OCI-LY7 (cell line): ENCODE data around the gene PSMA3. TPM values are rescaled to one million over a fixed set of nuclear protein-coding genes. Genes with fewer than 3 reads are reported as not detected.

Experiments
- BruUV-seq: library from RNA; stranded (reverse); fragments of 400-500 nt; replicated peaks from 2 replicates; lab custom pipeline; 2021; lab: Mats Ljungman, UMichigan
- CTCF ChIA-PET: fragments of 300-600 bp; sonication (Branson Sonifier 250); formaldehyde crosslinking; loops from one replicate; lab custom pipeline; 2022; ENCODE audit warnings: antibody characterized with exemption; ENCODE audit not compliant: unreplicated experiment; lab: Charles Lee
- POLR2A ChIA-PET: fragments of 300-600 bp; sonication (Branson Sonifier 250); formaldehyde crosslinking; loops from one replicate; lab custom pipeline; 2022; ENCODE audit warnings: antibody characterized with exemption; lab: Charles Lee
- DNase-seq: peaks from one replicate; pipeline ENCODE4 v3.0.0-alpha.2; 2015; ENCODE audit warnings: low spot score
- H2AFZ ChIP-seq: fragments of 200-600 bp; sonication (generic), shearing (Covaris generic); 2 replicates; pipeline ENCODE4 v1.6.1; 2014; ENCODE audit warnings: mild to moderate bottlenecking, antibody characterized with exemption, low read length, moderate library complexity
- H3K27ac ChIP-seq: fragments of 200-600 bp; sonication (generic); 2 replicates; pipeline ENCODE4 v1.5.1; 2014; ENCODE audit warnings: mixed run types, low read depth, mild to moderate bottlenecking, moderate library complexity, low read length, inconsistent platforms; ENCODE audit not compliant: poor library complexity, severe bottlenecking
- H3K36me3 ChIP-seq: fragments of 200-600 bp; sonication (generic); 2 replicates; pipeline ENCODE4 v1.6.1; 2014; ENCODE audit warnings: mild to moderate bottlenecking, antibody characterized with exemption, low read length, moderate library complexity, mixed read lengths; ENCODE audit not compliant: insufficient read depth
- H3K4me1 ChIP-seq: fragments of 200-600 bp; sonication (generic); 2 replicates; pipeline ENCODE4 v1.5.1; 2014; ENCODE audit warnings: mild to moderate bottlenecking, low read length; ENCODE audit not compliant: insufficient read depth, poor library complexity, severe bottlenecking
- H3K4me2 ChIP-seq: fragments of 200-600 bp; sonication (generic); 2 replicates; pipeline ENCODE4 v1.6.1; 2014; ENCODE audit warnings: mild to moderate bottlenecking, low read length
- H3K4me3 ChIP-seq: fragments of 200-600 bp; sonication (generic); 2 replicates; pipeline ENCODE4 v1.5.1; 2014; ENCODE audit warnings: mild to moderate bottlenecking, low read depth, low read length; ENCODE audit not compliant: poor library complexity, severe bottlenecking
- H3K79me2 ChIP-seq: fragments of 200-600 bp; sonication (generic); 2 replicates; pipeline ENCODE4 v1.6.1; 2016; ENCODE audit warnings: low read depth, mild to moderate bottlenecking, low read length, moderate library complexity, mixed read lengths; ENCODE audit not compliant: insufficient read depth
- H3K9me2 ChIP-seq: fragments of 200-600 bp; sonication (generic); 2 replicates; pipeline ENCODE4 v1.6.1; 2016; ENCODE audit warnings: mild to moderate bottlenecking, low read length, mixed read lengths; ENCODE audit not compliant: insufficient read depth
- H3K9me3 ChIP-seq: fragments of 200-600 bp; sonication (generic); 2 replicates; pipeline ENCODE4 v1.6.1; 2014; ENCODE audit warnings: mild to moderate bottlenecking, mixed run types, low read length, mixed read lengths
- H4K20me1 ChIP-seq: fragments of 200-600 bp; sonication (generic); 2 replicates; pipeline ENCODE4 v1.6.1; 2014; ENCODE audit warnings: mild to moderate bottlenecking, antibody characterized with exemption, low read length, moderate library complexity, mixed read lengths; ENCODE audit not compliant: insufficient read depth
- EZH2phosphoT487 ChIP-seq: fragments of 200-600 bp; sonication (generic); IDR thresholded peaks from 2 replicates; pipeline ENCODE4 v1.6.1; 2018; ENCODE audit warnings: low read depth, borderline replicate concordance, mild to moderate bottlenecking, mixed run types, antibody characterized with exemption, low read length, moderate library complexity, mixed read lengths
- intact Hi-C: fragments of 100-400 bp; cut with micrococcal nuclease; formaldehyde crosslinking; loops from one replicate; pipeline ENCODE4 v1.10.0; 2022; ENCODE audit not compliant: unreplicated experiment
- total RNA-seq, 2 experiments: library from RNA; depleted of rRNA in 1 of 2; stranded (reverse); fragments of >200 nt in 1 of 2; shearing (Covaris generic) in 1 of 2; gene quantifications; 2 replicates each; pipeline ENCODE4 v1.2.3, GENCODE V29; 2014 to 2022
- TF ChIP-seq, protein P1 (sequence below): fragments of 200-600 bp; sonication (generic); conservative IDR thresholded peaks from 2 replicates; pipeline ENCODE4 v1.5.1; 2014; ENCODE audit warnings: mild to moderate bottlenecking, antibody characterized with exemption, low read length, moderate library complexity, mixed read lengths

PSMA3 gene
- total RNA-seq, 2 experiments from 2014 or later, result 88.9 to 206 TPM

DNA sequence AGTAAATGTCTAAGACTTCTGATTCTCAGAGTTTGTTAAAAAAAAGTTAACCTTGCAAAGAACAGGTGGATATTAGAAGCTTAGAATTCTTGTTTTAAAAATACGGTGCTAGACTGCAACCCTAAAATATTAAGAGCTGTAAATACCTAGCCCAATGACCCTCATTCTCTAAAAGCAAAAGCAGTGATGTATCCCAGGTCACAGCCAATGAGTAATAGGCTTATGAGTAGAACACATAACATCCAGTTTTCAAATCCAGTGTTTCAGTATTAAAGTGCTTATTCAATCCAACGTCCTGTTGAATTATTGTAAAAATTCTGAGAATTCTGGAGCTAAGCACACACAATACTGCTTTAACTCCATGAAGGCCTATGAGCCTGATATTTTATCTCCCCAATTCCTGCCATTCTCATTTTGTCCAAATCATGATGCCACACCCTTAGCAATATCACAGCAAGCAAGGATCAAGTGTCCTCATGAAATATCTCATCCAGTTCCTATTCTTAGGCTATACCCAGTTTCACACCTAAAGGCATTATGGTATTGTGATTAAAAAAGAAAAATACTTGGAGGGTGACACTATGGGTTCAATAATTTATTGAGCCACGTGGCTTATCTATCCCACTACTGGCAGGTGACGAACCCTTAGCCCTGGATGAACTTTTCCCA lies 38.4 kb downstream of the PSMA3 start:
- ChIA-PET CTCF (no interaction called here), POLR2A (interaction anchor here (0.6 to 1.5 kb wide), 4 partner anchors 8 to 45 kb away, joined by 3 to 4 read pairs (median 3); partner anchors contain the start of gene ARID4A)
- Histone ChIP-seq H3K4me3 (no peak overlapping the region), H3K9me2 (no peaks in the 10 kb centered on the region), H3K27ac (no peak overlapping the region), H3K9me3 (no peaks in the 10 kb centered on the region), H3K4me1 (no peaks in the 10 kb centered on the region), H4K20me1 (peaks cover 12% of the 10 kb centered on the region; the same call in 1 of the 2 replicates), H3K36me3 (peaks cover 99% of the 10 kb centered on the region), H3K79me2 (peaks cover 93% of the 10 kb centered on the region), H3K4me2 (no peak overlapping the region), H2AFZ (no peak overlapping the region)
- no TSS peak for BruUV-seq
- intact Hi-C loops, result no loop called here
- TF ChIP-seq, protein P1, sequence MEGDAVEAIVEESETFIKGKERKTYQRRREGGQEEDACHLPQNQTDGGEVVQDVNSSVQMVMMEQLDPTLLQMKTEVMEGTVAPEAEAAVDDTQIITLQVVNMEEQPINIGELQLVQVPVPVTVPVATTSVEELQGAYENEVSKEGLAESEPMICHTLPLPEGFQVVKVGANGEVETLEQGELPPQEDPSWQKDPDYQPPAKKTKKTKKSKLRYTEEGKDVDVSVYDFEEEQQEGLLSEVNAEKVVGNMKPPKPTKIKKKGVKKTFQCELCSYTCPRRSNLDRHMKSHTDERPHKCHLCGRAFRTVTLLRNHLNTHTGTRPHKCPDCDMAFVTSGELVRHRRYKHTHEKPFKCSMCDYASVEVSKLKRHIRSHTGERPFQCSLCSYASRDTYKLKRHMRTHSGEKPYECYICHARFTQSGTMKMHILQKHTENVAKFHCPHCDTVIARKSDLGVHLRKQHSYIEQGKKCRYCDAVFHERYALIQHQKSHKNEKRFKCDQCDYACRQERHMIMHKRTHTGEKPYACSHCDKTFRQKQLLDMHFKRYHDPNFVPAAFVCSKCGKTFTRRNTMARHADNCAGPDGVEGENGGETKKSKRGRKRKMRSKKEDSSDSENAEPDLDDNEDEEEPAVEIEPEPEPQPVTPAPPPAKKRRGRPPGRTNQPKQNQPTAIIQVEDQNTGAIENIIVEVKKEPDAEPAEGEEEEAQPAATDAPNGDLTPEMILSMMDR, result no peak
- TF ChIP-seq EZH2phosphoT487, result no peak
- DNase-seq, result no peak

DNA sequence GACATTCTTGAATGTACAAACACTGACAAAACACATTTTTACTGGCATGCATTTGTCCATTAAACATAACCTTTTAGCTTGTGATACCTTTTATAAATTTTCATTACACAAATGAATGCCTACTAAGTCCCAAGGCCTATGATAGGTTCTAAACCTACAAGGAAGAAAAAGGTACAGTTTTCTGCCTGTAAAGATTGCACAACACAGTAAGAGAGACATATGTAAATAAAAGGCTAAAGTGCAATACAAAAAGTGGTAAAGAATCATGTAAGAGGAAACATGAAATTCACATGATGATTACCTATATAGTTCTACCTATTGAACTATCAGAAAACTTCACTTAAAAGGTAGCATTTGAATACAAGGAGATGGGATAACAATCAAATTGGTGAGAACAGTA lies 39.1 kb downstream of the PSMA3 start:
- H3K27ac ChIP-seq, result no peak overlapping the region
- CTCF ChIA-PET, result no interaction called here
- H4K20me1 ChIP-seq, result peaks cover 12% of the 10 kb centered on the region
- no peaks in the 10 kb centered on the region for H3K9me3 ChIP-seq
- H3K4me2 ChIP-seq, result no peak overlapping the region
- H3K36me3 ChIP-seq, result peaks cover 99% of the 10 kb centered on the region
- no peak for TF ChIP-seq EZH2phosphoT487
- TF ChIP-seq, protein P1, result no peak
- no peaks in the 10 kb centered on the region for H3K9me2 ChIP-seq
- no TSS peak for BruUV-seq
- no peak overlapping the region for H3K4me3 ChIP-seq
- H3K79me2 ChIP-seq, result peaks cover 93% of the 10 kb centered on the region
- DNase-seq, result no peak
- POLR2A ChIA-PET, result interaction anchor here (0.8 to 1.5 kb wide), 3 partner anchors 9 to 45 kb away, joined by 3 to 4 read pairs (median 3); partner anchors contain the start of gene ARID4A
- intact Hi-C loops, result no loop called here
- H3K4me1 ChIP-seq, result no peaks in the 10 kb centered on the region
- H2AFZ ChIP-seq, result no peak overlapping the region

DNA sequence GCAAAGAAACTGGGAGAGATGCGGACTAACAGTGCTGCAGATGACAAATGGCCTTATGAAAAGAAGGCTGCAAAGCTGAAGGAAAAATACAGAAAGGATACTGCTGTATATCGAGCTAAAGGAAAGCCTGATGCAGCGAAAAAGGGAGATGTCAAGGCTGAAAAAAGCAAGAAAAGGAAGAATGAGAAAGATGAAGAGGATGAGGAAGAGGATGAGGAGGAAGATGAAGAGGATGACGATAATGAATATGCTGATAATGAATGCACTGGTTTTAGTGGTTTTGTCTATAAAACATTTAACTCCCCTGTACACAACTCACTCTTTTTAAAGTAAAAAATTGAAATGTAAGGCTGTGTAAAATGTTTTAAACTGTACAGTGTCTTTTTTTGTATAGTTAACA lies 40.5 kb downstream of the PSMA3 start:
- TF ChIP-seq, protein P1, result no peak
- TF ChIP-seq EZH2phosphoT487, result no peak
- intact Hi-C loops, result no loop called here
- no TSS peak for BruUV-seq

More for the DNA sequence above, 40.5 kb downstream of the PSMA3 start:
- no peak overlapping the region for H2AFZ ChIP-seq
- no peak overlapping the region for H3K4me2 ChIP-seq
- no peak overlapping the region for H3K4me3 ChIP-seq
- ChIA-PET POLR2A (interaction anchor here (1.2 kb wide), 1 partner anchor 10 kb away, joined by 8 read pairs; no protein-coding TSS in a partner anchor), CTCF (no interaction called here)
- no peaks in the 10 kb centered on the region for H3K4me1 ChIP-seq
- DNase-seq, result no peak
- peaks cover 12% of the 10 kb centered on the region for H4K20me1 ChIP-seq
- H3K9me3 ChIP-seq, result no peaks in the 10 kb centered on the region
- H3K36me3 ChIP-seq, result peaks cover 99% of the 10 kb centered on the region
- H3K27ac ChIP-seq, result no peak overlapping the region
- no peaks in the 10 kb centered on the region for H3K9me2 ChIP-seq
- peaks cover 95% of the 10 kb centered on the region for H3K79me2 ChIP-seq
